BJ (cell line): ENCODE data around the gene KDM4B. TPM values are rescaled to one million over a fixed set of nuclear protein-coding genes. Genes with fewer than 3 reads are reported as not detected.
"Not testable (repeated sequence)": the region's sequence is repeated elsewhere in the genome, so short reads cannot be mapped to it uniquely, and the experiment has no call there.

ENCODE experiments used
- CTCF ChIA-PET: fragments of 350-600 bp; formaldehyde crosslinking; extraction: SDS; loops from one replicate; lab custom pipeline; 2021; ENCODE audit warnings: antibody characterized with exemption, inconsistent platforms; lab: Yijun Ruan, JAX
- POLR2A ChIA-PET: fragments of 300-600 bp; sonication (Branson Sonifier 250); formaldehyde crosslinking; extraction: SDS; loops from one replicate; lab custom pipeline; 2021; ENCODE audit warnings: antibody characterized with exemption; lab: Charles Lee
- DNase-seq: peaks from one replicate; pipeline ENCODE4 v3.0.0-alpha.2; 2011; ENCODE audit warnings: low read depth
- H3K27me3 ChIP-seq: 2 replicates; pipeline ENCODE4 v1.6.0; 2011; ENCODE audit warnings: low read length; ENCODE audit not compliant: control insufficient read depth, insufficient read depth
- H3K36me3 ChIP-seq: 2 replicates; pipeline ENCODE4 v1.5.1; 2011; ENCODE audit warnings: low read length; ENCODE audit not compliant: control insufficient read depth, insufficient read depth
- H3K4me3 ChIP-seq: 2 replicates; pipeline ENCODE4 v1.5.1; 2011; ENCODE audit warnings: low read depth, mild to moderate bottlenecking, control low read depth, low read length
- CTCF ChIP-seq: IDR thresholded peaks from 2 replicates; pipeline ENCODE4 v1.5.1; 2011; ENCODE audit warnings: low read depth, mild to moderate bottlenecking, control low read depth, inconsistent platforms, low read length, moderate library complexity; ENCODE audit not compliant: insufficient read depth
- polyA plus RNA-seq: library from polyadenylated mRNA; depleted of rRNA; stranded (reverse); fragments of >200 nt; gene quantifications from 2 replicates; pipeline ENCODE4 v1.2.3, GENCODE V29; 2011

Gene KDM4B
- polyA plus RNA-seq, 1 experiment = 15.2 TPM

- ChIA-PET CTCF (interaction anchor here (2.6 kb wide), 1 partner anchor 108 kb away, joined by 5 read pairs; no protein-coding TSS in a partner anchor), POLR2A (no interaction called here)
- Histone ChIP-seq H3K36me3 (peaks cover 2% of the 10 kb centered on the region; the same call in 1 of the 2 replicates), H3K27me3 (no peaks in the 10 kb centered on the region), H3K4me3 (no peak overlapping the region)
- no peak for DNase-seq
- no peak for TF ChIP-seq CTCF
Measured at GRCh38 chr19:5156231-5156986, 187.5 kb downstream of the KDM4B start.

GRCh38 chr19:5157186-5157585 is 188.3 kb downstream of the KDM4B start:
- ChIA-PET POLR2A (no interaction called here), CTCF (no interaction called here)
- Histone ChIP-seq H3K36me3 (peaks cover 2% of the 10 kb centered on the region; the same call in 1 of the 2 replicates), H3K27me3 (no peaks in the 10 kb centered on the region), H3K4me3 (no peak overlapping the region)
- TF ChIP-seq CTCF = no peak
- DNase-seq = no peak

GRCh38 chr19:5158549-5159134 is 189.7 kb downstream of the KDM4B start:
- DNase-seq, POLR2A ChIA-PET, H3K27me3 ChIP-seq, CTCF ChIA-PET, H3K4me3 ChIP-seq, H3K36me3 ChIP-seq: not testable (repeated sequence)

- H3K27me3 ChIP-seq, H3K36me3 ChIP-seq, H3K4me3 ChIP-seq, DNase-seq, POLR2A ChIA-PET: not testable (repeated sequence)
- CTCF ChIA-PET = interaction anchor here (1.5 kb wide), 1 partner anchor 11 kb away, joined by 3 read pairs; no protein-coding TSS in a partner anchor
Measured at GRCh38 chr19:5160158-5160795, 191.4 kb downstream of the KDM4B start.

GRCh38 chr19:5164845-5165696 is 196.2 kb downstream of the KDM4B start:
- DNase-seq, H3K27me3 ChIP-seq, POLR2A ChIA-PET, CTCF ChIA-PET, H3K4me3 ChIP-seq, H3K36me3 ChIP-seq: not testable (repeated sequence)

- H3K4me3 ChIP-seq = no peak overlapping the region
- ChIA-PET CTCF (no interaction called here), POLR2A (no interaction called here)
- TF ChIP-seq CTCF = no peak
- H3K36me3 ChIP-seq = no peaks in the 10 kb centered on the region
- DNase-seq = no peak
- no peaks in the 10 kb centered on the region for H3K27me3 ChIP-seq
Measured at GRCh38 chr19:5165697-5166019, 196.7 kb downstream of the KDM4B start.
